LNCaP clone FGC (cell line): ENCODE measurements around the gene HES2.
"Not testable (repeated sequence)": the region's sequence is repeated elsewhere in the genome, so short reads cannot be mapped to it uniquely, and the experiment has no call there.

Experiments
- DNase-seq: peaks from one replicate; pipeline ENCODE4 v3.0.0-alpha.2; 2011; ENCODE audit warnings: low read depth
- H3K4me3 ChIP-seq: 2 replicates; pipeline ENCODE4 v1.5.1; 2011; ENCODE audit warnings: mild to moderate bottlenecking, low read depth, low read length, control low read depth
- TF ChIP-seq, protein P1 (sequence below): IDR thresholded peaks from 2 replicates; pipeline ENCODE4 v1.5.1; 2012; ENCODE audit warnings: mild to moderate bottlenecking; ENCODE audit not compliant: control insufficient read depth, insufficient read depth; ENCODE audit errors: extremely low read depth

Gene HES2

DNA sequence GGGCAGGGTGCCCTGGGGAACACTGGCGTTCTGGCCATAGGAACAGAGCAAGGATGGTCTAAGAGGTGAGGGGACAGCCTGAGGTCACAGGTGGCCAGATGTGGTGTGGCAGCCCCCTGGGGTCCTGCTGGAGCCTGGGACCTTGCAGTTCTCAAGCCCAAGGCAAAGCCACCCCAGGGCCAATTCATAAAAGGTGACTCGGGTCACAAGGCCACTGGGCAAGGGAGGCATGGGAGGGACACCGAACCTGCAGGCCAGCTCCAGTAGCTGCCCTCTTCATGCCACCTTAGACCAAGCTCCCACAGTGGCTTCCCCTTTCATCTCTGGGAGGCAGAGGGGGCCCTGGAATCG is 26.9 kb upstream of the HES2 start:
- TF ChIP-seq, protein P1, sequence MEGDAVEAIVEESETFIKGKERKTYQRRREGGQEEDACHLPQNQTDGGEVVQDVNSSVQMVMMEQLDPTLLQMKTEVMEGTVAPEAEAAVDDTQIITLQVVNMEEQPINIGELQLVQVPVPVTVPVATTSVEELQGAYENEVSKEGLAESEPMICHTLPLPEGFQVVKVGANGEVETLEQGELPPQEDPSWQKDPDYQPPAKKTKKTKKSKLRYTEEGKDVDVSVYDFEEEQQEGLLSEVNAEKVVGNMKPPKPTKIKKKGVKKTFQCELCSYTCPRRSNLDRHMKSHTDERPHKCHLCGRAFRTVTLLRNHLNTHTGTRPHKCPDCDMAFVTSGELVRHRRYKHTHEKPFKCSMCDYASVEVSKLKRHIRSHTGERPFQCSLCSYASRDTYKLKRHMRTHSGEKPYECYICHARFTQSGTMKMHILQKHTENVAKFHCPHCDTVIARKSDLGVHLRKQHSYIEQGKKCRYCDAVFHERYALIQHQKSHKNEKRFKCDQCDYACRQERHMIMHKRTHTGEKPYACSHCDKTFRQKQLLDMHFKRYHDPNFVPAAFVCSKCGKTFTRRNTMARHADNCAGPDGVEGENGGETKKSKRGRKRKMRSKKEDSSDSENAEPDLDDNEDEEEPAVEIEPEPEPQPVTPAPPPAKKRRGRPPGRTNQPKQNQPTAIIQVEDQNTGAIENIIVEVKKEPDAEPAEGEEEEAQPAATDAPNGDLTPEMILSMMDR, result no peak
- DNase-seq, result no peak
- H3K4me3 ChIP-seq, result no peak overlapping the region

DNA sequence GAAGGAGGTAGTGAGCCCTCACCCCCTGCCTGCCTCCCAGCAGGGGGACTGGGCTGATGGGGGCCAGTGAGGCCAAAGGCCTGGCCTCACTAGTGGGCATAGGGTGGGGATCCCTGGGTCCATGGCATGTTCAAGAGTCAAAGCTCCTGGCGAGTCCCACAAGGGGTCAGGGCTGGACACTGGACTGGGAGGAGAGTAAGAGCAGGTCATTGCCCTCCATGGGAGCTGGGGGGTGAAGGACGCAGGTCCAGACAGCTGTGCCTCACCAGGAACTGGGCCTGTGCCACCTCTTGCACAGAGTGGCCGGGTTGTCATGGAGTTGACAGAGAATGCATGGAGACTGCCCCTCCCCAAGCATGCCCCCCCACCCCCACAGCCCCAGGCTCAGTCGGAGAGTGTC is 26.2 kb upstream of the HES2 start:
- not testable (repeated sequence) for DNase-seq

DNA sequence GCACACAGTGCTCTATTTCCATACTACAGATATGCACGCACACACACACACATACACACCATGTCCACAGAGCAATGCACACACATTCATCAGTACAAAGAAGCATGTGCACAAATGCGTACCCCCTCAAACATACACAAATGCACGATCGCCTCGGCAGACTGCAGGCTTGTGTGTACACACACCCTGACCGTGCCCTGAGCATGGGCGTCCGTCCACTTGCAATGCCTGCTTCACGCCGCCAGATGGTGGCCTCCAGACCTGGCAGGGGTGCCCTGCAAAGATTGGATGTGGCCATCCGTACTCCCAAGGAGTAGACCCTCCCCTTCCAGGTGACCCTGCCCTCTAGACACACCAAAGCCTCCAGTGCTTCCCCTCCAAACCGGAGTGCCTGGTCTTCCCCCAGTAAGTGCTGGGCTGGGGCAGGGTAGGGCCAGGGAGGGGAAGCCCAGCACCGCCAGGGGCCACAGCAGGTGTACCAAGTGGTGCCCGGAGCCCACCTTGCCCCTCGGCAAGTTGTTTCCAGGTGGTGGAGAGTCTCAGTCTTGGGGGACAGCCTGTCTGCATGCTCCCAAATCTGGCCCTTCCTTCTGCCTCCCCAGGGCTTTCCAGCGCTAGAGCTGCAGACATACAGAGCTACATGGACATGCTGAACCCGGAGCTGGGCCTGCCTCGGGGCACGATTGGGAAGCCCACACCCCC is 25.5 kb upstream of the HES2 start:
- DNase-seq, result no peak
- H3K4me3 ChIP-seq, result no peak overlapping the region
- TF ChIP-seq, protein P1, result peak; percentile 80

More for the DNA sequence above, 26.2 kb upstream of the HES2 start:
- H3K4me3 ChIP-seq, result not testable (repeated sequence)

DNA sequence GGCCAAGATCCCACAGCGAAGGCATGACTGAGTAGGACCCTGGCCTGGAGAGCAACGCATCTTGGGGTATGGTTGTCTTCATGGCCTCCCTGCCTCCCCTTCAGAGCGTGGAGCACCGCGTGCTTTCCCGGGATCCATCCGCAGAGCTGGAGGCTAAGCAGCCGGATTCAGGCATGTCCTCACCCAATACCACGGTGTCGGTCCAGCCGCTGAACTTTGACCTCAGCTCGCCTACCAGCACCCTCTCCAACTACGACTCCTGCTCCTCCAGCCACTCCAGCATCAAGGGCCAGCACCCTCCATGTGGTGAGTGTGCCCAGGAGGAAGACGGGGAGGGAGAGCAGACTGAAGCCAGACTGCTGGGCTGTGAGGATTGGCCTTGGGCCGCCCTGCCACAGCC is 24.7 kb upstream of the HES2 start:
- no peak overlapping the region for H3K4me3 ChIP-seq
- TF ChIP-seq, protein P1, result no peak
- no peak for DNase-seq

DNA sequence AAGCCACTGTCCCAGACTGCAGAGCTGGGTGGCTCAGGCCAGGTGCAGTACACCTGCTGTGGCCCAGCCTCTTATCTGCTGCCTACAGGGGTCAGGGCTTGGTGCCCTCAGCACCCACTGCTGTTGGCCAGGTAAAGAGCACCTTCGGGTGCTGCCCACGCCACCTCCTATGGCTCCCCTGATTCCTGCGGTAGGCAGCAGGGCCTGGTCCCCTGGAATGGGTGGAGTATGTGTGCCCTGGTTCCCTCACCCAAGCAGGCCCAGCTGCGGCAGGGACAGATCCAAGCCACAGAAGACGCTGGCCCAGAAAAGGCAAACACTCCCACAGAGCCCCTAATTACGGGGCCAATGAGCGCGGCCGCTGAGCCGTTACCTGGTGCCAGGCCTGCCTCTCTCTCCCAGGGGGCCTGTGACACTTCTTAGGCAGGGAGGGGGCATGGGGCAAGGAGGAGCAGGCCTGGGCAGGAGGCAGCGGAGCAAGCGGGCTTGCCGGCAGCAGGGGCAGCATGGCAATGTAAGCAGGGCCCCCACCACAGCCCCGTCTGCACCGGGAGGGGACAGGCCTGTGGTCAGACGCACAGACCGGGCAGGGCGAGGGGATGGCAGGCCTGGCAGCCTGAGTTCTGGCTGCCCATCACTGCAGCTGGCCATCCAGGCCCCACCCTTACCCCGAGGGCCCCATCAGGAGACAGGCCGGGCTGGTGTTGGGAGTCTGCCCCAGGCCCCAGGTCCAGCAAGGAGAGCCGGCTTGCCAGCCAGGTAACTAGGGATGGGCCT is 23.8 kb upstream of the HES2 start:
- TF ChIP-seq, protein P1, result no peak
- DNase-seq, result no peak
- H3K4me3 ChIP-seq, result no peak overlapping the region

DNA sequence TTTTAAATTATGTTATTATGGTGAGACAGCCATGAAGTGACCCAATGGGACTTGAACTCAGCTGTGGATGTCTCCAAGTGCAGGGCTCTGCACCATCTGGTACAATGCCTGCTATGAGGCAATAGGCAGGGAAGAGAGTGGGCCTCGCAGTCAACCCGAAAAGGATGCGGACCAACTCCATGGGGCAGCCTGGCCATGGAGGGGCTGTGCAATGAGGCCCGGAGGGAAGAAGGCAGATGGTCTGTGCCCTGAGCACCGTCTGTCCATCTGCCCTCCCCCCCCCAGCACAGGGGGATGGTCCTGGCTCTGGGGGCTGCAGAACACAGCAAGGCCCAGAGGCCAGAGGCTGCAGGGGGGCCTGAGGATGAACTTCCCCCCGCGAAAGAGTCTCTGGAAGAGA is 21.9 kb upstream of the HES2 start:
- DNase-seq, result no peak
- TF ChIP-seq, protein P1, result no peak
- no peak overlapping the region for H3K4me3 ChIP-seq

DNA sequence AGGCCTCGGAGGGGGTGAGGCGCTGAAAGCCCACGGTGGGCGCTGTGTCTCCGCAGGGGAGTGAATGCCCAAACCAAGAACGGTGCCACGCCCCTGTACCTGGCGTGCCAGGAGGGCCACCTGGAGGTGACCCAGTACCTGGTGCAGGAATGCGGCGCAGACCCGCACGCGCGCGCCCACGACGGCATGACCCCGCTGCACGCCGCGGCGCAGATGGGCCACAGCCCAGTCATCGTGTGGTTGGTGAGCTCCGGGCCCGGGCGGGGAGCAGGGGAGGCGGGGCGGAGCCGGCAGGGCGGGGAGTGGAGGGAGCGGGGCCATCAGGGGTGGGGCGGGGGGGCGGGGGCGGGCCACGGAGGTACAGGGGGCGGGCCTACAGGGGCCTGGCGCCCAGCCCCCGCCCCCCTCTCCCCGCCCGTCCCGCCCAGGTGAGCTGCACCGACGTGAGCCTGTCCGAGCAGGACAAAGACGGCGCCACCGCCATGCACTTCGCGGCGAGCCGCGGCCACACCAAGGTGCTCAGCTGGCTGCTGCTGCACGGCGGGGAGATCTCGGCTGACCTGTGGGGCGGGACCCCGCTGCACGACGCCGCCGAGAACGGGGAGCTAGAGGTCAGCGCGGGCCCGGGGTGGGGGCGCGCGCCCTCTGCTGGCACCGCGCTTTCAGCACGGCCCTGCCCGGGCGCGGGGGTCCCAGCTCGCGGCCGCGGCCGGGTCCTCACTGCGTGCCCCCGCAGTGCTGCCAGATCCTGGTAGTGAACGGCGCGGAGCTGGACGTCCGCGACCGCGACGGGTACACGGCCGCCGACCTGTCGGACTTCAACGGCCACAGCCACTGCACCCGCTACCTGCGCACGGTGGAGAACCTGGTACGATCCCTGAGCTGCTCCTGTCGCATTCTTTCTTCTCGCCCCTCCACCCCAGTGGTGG is 20.7 kb upstream of the HES2 start:
- TF ChIP-seq, protein P1, result peak; percentile 16; the same call in 1 of the 2 replicates
- H3K4me3 ChIP-seq, result no peak overlapping the region
- DNase-seq, result no peak
